GM12891 (cell line): ENCODE results near the gene PNLDC1.

Experiments
- POLR2A ChIP-seq: IDR thresholded peaks from 2 replicates; pipeline ENCODE4 v1.6.1; 2011; ENCODE audit warnings: low read depth, low read length, control low read depth
- SPI1 ChIP-seq: IDR thresholded peaks from 2 replicates; pipeline ENCODE4 v1.6.1; 2011; ENCODE audit warnings: low read depth, low read length, control low read depth

- TF ChIP-seq POLR2A (no peak), SPI1 (no peak)
Observed at GRCh38 chr6:159832946-159833345, 32.9 kb downstream of the PNLDC1 start.
